HG03159 (cell line): ENCODE data around the gene ADAMTSL1.

ENCODE experiments used
- ATAC-seq: cut with Tn5 transposase; IDR thresholded peaks from one replicate; pipeline ENCODE4 v1.9.1; 2021; ENCODE audit warnings: mild to moderate bottlenecking, moderate library complexity; ENCODE audit not compliant: unreplicated experiment

ADAMTSL1 gene

DNA sequence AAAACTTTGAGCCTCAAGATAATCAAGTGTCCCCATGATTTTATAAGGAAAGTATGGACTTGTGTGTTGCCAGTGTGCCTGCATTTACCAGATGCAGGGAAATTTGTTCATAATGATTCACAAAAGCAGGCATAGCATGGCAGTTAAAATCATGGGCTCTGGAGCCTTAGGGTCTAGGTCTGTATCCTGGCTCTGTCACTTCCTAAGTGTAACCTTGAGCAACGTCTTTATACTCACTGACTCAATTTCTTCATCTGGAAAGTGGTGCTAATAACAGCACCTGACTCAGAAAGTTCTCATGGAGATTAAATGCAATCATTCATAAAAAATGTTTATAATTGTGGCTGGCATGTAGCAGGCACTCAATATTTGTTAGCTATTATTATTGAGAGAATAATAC is 324.2 kb downstream of the ADAMTSL1 start:
- no peak for ATAC-seq

DNA sequence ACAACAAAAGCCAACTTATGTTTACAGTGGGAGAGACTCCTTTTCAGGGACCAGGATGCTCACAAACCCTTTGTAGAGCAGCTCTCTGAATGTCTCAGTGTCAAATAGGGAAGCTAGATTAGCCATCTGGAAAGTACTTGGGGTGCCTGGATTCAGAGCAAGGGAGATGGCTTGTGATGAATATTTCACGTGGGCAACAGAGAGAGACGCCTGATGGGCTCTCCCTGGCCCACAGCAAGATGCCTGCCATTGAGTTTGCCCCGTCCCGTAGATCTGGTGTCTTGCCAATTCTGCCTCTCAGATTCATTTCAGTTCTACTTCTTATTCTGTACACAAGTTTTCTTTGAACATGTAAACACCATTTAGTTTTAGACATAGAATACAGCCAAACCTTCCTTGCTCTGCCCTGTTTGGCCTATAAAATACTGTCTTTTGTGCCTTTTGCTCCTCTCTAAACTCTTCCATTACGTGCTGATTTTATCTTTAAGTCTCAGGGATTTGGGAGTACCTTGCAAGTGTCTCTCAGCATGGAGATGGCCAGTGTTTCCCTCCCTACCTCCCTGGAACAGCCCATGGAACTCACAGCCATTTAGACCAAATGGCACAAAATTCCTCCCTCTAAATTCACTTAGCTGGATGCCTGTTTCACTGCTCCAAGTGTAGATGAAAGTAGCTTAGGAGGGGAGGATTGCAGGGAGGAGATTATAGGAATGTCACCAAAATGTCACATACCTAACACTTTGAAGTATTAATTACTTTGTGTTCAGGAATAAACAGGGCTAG is 324.7 kb downstream of the ADAMTSL1 start:
- no peak for ATAC-seq

DNA sequence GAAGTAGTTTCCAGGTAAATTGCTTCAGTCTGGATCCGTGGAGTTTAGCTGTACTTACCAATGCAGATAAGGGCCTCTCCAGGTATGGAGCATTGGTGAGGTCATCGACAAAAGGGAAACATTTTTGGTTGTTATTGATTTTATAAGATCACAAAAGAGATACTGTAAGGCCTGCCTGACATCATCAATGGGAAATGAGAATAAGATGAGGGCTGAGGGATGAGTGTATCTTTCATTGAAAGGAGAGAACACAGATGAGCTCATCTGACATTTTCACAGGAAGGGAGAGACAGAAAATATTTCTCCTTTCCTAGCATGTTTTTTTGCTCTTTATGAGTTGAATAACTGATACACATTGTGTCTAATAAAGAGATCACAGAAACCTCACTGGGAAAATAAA is 325.5 kb downstream of the ADAMTSL1 start:
- no peak for ATAC-seq

DNA sequence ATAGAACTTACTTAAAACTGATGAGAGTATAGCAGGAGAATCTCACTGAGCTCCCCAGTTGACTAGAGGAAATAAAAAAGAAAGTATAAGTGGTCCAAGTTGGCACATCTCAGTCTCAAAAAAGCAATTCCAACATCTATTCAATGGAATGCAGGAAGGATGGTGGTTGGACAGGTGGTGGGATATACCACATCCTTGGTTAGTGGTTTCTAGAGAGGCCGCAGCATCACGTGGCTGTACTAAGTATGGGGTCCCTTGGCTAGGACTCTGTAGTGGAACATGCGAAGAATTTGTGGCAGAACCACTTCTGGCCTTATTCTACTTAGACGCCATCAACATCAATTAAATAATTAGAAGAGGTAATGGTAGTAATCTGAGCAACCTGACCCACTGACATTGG is 326.6 kb downstream of the ADAMTSL1 start:
- no peak for ATAC-seq

DNA sequence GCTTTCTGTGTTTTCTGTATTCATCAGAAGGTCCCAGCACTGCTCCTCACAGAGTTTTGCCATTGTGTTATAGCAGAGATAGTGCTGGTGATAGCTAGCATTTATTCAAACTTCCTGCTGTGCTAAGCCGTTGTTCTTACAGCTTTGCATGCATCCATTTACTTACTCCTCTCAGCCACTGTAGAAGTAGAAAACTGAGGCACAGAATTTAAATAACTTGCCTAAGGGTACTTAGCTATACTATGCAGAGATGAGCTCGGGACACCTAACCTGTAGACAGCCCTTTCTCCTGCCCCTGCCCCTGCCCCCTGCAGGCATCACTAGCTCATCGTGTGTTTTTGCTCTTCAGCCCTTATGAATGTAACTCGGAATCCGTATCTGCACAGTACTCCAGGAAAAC is 331.4 kb downstream of the ADAMTSL1 start:
- ATAC-seq, result no peak

DNA sequence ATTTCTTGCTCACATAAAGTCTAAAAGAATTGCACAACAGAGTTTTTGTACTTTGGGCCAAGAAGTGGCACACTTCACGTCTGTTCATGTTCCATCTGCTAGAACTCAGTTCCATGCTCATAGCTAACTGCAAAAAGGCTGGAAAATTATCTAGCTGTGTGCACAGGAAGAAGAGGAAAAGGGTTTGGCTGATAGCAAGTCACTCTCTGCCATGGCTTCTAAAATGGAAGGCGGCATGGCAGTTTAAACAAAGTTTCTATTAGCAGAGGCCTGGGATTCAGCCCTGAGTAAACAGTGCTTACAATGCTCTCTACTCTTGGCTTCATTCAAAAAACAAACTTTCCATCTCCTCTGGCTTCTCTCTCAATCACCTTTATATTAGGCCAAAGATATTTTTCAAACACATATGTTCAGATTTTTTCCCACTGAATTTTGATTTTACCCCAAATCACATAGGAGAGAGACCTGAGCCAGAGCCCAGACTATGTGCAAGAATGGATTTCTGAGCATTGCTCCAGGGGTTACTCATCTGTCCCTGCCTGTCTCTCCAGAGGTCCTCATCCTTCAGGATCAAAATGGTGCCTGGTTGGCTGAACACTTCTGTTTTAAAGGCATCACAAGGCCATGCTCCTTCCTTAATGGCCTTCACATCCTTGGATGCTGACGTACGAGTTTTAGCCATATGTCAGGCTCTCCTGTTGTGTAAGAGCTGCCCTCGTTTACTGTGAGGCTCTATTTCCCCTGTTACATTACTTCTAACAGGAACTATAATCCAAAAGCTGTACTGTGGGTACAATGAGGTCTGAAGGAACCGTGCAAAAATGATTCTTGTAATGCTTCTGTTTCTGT is 332.5 kb downstream of the ADAMTSL1 start:
- no peak for ATAC-seq

DNA sequence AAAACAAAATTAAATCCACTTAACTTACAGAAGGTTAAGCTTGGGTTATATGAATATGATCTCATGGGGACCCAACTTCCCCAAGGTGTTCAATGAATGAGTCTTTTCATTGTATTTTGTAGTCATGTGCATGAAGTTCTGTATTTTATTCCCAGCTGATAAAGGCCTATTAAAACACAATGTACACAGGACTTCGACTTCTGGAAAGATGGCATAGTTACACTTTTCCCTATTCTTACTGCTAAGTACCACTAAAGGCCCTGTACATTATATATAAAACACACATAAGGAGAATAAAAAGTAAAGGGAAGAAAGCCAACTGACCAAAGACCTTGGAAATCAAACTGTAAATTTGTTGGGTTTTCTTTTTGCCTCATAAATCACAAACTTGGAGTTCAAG is 336.6 kb downstream of the ADAMTSL1 start:
- ATAC-seq, result no peak

DNA sequence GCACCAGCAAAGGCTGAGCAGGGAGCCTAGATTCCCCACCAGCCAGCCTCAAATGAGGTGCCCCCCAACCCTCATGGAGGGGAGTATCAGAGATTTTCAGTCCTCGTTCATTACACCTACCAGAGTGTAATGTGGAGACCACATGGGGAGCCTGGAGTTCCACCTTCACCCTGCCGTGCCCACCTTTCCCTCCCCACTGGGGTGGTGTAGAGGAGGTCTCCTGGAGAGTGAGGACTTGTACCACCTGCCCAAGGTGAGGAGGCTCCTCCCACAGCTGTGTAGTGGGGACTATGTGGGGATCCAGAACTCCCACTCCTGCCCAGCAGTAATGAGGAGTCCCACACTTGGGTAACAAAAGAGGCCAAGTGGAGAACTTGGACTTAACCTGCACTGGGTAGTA is 337.2 kb downstream of the ADAMTSL1 start:
- ATAC-seq, result no peak

DNA sequence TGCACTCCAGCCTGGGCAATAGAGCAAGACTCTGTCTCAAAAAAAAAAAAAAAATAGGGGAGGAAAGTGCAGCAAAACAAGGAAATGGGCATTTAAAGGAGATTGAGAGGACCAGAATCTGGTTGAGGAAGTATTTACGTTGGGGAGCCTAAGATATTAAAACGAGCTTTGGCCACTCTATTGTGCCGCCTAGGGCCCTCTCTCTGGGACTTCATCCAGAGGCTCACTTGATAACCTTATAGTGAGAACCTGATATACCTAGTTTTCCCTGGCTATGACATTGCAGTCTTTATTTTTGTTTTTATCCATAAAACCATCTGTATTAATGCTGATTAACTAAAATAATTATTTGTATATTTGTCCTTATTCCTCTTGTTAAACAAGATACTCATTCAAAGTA is 345.5 kb downstream of the ADAMTSL1 start:
- ATAC-seq, result no peak

DNA sequence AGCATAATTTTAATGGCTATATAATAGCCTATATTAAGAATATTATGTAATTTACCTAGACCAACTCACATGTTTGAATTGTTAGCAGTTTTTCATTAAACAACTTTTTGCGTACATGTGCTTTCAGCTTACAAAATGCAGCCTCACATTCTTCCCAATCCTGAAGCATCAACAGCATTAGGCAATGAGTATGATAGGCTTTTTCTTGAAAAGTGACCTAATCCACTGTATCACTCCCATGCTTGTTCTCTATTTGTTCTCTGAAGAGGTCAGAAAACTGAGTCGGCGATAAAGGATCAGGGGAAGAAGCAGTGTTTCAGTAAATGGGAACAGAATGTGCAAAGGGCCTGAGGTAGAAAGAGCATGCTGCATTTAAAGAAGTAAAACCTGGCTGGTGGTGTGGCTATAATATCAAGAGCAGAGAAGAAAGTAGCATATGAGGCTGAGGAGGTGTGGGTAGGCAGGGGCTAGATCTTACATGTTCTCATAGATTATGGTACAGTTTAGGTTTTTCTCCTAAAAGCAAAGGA is 346.7 kb downstream of the ADAMTSL1 start:
- no peak for ATAC-seq

DNA sequence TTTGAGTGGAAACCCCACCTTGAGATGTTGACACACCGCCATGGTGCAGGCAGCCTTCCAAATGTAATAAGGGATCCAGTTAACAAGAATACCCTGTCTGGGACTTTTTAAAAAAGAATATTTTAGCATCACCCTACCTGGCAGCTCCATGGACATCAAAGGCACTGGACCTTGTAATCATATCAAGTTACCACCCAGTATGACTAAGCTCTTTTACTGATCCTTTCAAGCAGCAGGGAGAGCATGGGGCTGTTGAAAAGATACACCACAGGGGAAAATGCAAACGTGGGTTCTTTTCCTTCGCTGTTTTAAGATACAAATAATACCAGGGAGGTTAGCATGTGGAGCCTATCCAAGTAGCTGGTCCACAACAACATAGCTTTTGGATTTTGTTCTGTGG is 347.8 kb downstream of the ADAMTSL1 start:
- ATAC-seq, result no peak

DNA sequence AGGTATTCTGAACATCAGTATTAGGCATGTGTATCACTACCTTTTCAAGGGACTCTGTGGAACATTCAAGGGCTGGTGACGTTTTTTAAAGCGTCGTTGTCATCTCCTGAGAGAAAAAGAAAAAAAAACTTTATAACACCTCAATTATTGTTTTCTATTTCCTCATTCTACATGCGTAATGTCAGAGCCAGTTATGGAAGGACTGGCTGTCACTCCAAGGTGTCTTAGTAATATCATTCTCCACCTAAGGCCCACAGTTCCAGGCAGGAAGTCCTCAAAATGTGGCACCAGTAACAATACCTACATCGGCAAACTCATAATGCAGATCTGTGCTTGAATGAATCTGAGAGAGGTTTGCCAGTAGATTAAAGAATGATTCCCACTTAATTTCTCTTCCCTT is 348.9 kb downstream of the ADAMTSL1 start:
- ATAC-seq, result no peak

DNA sequence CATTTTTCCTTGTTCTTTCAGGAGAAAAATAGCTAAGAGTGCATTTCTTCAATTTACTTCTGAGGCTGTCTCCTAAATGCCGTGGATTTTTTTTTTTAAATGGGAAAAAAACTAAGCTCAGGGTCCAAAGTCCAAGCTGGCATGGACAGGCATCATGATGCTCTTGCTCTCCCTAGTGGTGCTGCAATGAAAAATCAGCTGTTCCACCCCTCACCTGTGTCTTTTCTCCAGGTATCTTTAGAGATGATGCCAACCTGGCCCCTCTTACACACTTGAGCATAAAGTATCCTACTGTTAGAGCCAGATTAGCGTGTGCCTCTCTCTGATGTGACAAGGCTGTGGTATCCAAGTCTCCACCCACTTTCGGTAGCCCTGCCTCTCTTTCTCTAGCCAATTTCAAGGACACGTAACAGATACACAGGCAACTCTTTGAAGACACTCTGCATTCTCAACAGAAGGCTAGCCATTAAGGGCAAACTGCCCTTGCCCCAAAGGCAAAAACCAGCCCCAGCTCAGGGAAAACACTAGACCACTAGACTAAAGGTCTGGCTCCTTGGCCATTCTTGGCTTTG is 350.2 kb downstream of the ADAMTSL1 start:
- ATAC-seq, result no peak

DNA sequence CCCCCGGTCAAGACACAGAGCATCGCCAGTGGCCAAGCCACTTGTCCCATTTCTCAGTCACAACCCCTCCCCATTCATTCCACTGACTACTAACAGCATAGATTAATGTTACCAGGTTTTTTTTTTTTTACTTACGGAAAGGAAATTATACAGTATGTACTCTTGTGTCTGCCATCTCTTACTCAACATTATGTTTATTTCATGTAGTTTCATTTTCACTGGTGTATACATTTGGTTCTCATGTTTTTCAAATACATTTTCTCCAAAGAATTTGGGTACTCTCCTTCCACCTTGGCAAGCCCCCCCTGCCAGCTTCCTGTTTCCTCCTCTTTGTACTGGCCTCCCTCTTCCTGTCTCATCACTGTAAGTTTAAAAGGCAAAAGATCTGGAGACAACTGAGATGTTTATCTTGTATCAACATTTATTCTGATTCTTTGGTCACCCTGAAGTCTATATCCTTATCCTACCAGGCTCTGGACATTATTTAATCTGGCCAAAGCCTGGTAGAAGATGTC is 351.8 kb downstream of the ADAMTSL1 start:
- no peak for ATAC-seq

DNA sequence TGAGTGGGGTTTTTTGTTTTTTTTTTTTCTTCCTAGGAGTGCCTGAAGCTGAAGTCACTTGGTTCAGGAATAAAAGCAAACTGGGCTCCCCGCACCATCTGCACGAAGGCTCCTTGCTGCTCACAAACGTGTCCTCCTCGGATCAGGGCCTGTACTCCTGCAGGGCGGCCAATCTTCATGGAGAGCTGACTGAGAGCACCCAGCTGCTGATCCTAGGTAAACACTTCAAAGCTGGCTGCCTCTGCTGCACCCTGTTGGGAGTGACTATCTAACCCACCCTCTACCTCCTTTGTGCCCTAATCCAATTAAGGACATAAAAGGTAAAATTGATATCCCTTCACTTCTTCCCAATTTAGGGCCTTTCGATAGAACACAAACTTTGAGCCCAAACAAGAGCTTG is 352.3 kb downstream of the ADAMTSL1 start:
- no peak for ATAC-seq

DNA sequence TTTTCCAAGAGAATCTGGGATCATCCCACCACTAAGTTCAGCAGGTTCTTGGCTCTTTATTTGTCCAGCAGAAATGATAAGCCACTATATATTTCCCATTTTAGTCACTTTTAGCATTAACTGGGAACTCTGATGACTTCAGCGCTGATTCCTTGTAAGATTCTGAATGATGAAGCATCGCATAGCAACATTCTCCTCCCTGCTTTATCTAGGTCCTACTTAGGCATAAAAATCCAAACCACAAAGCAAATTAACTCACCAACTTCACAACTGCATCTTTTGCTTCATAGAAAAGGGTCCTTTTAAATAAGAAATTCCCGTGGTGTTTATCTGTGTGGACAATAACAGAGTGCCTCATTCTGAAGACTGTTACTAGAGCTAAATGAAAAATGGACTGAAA is 355.1 kb downstream of the ADAMTSL1 start:
- no peak for ATAC-seq

DNA sequence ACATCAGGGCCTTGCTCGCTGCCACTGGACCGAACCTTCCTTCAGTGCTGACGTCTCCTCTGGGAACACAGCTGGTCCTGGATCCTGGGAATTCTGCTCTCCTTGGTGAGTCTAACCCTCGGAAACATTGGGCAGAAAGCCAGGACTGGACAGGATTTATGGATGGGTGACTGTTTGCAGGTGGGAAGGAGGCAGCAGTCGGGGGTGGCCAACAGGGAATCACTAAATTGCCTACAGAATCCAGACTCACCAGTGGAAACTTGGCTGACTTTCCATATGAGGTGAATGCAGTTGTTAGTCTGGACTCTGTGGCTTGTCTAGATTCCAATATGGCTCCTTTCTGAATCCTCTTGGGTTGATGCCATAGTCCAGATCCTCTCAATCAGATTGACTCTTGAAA is 355.9 kb downstream of the ADAMTSL1 start:
- no peak for ATAC-seq

DNA sequence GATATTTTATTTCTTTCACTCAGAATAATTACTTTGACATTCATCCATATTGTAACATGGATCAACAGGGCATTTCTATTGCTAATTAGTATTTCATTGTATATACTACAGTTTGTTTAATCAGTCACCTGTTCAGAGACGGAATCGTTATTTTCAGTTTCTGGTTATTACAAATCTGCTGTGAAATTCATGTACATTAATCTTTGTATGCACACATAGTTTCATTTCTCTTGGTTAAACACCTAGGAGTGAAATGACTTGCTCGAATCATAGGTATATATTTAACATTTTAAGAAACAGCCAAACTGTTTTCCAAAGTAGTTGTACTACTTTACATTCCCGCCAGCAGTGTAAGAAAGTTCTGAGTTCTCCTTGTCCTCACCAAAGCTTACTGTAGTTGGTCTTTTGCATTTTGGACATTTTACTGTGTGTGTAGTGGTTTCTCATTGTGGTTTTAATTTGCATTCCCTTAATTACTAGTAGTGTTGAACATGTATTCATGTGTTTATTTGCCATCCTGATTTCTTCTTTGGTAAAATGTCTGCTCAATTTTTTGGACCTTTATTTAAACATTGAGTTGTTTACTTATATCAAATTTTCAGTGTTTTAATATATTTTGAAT is 360.9 kb downstream of the ADAMTSL1 start:
- peak; percentile 90 for ATAC-seq

DNA sequence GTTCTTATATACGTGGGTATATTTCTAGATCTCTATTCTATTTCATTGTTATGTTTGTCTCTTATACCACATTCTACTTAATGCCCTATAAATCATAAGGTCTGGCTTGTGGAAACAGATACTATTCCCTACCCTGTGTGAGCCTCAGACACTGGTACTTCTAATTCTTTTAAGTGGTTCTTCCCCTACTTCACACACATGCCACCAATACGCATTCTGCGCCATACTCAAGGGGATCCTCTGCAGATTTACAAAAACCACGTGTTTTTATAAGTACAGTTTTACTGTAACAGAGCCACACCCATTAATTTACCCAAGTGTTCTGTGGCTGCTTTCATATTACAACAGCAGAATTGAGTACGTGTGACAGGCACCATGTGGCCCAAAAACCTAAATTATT is 363.4 kb downstream of the ADAMTSL1 start:
- no peak for ATAC-seq

DNA sequence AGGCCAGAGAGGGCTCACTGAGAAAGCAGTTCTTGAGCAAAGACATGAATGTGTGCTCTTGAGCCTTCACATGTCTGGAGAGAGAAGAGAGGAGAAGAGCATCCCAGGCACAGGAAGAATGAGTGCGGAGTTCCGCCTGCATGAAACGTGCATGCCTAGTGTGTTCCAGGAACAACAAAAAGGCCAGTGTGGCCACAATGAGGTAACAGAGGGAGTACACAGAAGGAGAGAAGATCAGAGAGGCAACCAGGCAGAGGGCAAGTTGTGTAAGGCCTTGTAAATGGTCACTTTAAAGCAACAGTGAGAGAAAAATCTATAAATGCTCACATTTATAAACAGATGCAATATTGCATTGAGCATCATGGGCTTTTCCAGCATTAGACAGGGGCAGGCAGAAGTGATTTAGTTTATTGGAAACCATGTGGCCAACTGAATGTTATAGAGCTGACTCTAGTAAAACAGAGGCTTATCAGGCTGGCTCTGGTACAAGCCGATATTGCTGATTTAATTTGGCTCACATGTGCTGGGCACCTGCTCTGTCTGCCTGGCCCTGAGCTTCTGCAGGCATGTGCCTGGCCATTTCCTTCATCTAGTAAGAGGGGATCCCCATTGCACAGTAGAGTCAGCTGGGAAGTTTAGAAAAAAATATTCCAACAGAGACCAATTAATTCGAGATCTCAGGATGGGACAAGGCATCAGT is 373.8 kb downstream of the ADAMTSL1 start:
- ATAC-seq, result no peak
